ENCODE data around the gene THSD4.

THSD4 gene

DNA sequence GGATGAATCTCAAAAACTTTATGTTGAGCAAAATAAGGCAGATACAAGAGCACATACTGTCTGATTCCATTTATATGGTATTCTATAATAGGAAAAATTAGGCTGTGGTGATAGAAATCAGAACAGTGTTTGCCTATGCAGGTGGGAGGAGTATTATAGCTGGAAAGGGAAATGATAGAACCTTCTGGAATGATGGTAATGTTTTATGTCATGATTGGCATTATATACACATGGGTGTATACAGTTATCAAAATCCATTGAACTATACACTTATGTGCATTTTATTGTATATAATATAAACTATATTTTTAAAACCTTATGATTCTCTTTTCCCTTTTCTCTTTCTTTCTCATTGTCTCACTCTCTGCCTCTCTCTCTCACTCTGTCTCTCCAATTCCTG lies 156.1 kb downstream of the THSD4 start:
- DNase-seq = no peak

DNA sequence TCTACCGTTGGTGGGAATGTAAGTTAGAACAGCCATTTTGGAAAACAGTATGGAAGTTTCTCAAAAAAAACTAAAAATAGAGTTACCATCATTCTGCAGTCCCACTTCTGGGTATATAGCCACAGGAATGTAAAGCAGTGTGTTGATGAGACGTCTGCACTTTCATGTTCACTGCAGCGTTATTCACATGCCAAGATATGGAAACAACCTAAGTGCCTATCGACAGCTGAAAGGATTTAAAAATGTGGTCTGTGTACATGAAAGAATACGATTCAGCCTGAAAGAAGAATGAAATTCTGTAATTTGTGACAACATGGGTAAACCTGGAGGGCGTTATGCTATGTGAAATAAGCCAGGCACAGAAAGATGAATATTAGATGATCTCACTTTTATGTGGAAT lies 157.7 kb downstream of the THSD4 start:
- no peak for DNase-seq

DNA sequence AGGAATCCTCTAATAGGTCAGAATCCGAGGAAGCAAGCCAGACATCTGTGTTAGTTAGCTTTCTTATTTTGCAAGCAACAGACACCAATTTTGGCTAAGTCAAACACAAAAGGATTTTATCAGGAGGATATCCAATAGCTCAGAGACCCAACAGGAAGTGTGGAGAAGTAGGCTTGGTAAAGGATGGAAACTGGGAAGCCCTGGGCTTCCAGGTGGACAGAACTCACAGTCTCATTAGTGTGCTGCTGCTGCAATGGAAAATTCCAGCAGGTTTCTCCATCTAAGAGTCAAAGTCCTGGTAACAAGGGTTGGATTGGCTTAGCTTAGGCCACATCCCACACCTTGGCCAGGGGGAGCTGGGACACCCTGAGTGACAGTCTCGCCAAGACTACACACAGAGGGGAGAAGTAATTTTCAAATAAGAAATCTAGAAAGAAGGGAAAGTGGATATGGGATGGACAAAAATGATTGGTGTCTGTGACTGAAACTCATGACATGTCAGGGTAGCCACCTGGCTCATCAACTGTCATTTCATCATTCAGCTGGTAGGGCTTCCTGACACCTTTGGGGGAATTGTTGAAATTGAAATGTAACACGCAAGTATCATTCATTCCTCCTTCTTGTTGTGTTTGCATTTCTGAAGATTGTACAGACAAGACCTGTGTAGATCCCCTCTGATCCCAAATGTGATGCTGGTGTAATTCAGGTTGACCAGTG lies 158.6 kb downstream of the THSD4 start:
- DNase-seq = no peak

DNA sequence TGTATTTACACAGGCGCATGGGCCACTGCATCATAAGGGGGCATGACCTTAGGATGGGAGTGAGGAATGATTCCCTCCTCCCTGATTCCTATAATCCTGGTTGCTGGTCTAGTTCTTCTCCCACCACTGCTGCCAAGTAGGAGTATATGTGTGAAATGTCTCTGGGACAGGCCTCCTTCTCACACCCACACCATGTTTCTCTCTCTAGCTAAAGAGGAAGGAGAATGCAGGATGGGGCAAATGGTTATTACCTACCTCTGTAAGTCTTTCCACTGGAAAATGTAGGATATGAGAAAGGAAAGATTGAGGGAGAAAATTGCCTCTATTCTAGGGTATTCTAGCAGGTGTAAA lies 159.2 kb downstream of the THSD4 start:
- DNase-seq = no peak

DNA sequence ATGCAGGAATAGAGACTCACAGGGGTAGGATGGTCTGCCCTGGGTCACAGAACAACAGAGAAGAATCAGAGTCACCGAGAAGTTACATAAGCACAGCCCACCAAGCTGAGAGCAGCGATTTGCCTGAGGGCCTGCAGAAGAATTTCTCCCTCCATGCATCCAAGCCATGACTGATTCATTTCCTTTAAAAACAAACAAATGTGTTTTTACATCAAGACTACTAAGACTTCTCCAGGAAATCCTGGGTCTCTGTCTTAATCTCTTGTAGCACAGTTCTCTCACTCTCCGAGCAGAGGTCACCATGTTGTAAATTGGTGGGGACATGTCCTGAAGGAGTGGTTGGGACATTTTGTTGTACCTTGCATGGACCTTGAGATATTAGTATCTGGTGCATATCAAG lies 159.8 kb downstream of the THSD4 start:
- DNase-seq = no peak

DNA sequence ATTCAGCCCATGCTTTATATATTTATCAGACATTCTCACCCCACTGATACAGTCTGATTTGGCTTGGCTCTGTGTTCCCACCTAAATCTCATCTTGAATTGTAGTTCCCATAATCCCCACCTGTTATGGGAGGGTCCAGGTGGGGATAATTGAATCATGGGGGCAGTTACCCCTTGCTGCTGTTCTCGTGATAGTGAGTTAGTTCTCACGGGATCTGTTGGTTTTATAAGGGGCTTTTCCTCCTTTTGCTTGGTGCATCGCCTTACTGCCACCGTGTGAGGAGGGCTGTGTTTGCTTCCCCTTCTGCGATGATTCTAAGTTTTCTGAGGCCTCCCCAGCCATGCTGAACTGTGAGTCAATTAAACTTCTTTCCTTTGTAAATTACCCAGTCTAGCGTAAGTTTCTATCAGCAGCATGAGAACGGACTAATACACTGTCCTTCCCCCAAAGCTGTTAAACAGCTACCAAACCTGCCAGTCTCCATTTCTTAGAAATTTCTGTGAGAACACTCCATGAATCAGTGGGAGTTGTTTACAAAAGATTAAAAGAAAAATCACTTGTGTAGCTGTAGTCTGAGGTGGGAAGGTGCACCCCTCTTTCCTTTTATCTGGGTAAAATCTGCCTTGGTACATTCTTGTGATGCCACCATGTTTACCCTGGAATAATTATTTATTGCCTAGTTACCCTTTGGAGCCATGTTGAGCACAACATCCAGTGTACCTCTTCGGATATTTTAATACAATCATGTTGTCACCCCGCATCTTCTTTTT lies 160.5 kb downstream of the THSD4 start:
- DNase-seq = no peak

DNA sequence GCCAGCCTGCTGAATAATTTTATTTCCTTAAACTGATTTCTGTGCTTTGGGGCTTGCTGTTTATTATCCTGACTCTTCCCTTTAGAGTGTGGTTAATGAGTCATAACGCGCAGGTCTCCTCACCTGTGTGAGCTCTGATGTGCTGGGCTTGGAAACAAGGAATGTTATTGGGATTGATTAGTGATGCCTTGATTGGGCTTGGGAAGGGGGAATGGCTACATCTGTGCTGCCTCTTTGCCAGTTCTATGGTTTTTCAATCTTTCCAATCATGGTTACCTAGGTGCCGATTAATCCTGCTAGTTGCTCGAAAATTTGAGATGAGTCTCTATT lies 161.0 kb downstream of the THSD4 start:
- no peak for DNase-seq

DNA sequence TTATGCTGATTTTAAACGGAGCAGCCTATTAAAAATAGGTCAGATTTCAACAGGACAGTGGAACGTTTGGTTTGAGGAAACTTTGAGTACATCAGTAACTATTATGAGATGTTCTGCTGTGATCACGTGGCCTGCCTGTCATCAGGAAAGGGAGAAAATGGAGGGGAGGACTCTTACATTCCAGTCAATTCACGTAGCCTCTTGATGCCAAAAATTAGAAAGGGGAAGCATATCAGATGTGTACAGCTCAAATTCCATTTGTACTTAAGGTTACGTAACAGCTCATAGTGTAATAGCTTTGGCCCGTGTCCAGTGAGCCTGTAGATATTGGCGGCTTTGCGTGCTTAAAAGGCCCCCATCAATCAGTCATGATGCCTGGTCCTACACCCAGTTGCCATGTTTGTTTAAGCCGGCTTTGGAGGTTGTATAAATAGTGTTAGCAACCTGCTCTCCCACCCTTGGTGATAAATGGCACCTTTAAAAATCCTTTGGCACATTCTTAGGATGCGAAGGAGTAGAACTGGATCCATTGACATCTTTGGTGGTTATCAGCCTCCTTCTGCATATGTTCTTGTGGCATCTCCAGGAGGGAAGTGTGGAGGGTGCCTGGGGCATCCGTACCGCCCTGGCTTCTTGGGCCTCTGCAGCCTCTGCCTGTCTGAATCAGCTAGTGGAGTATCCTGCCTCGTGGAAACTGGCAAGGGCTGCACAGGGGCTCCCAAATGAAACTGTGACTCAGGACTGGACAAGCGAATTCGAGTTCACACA lies 163.9 kb downstream of the THSD4 start:
- DNase-seq = no peak

DNA sequence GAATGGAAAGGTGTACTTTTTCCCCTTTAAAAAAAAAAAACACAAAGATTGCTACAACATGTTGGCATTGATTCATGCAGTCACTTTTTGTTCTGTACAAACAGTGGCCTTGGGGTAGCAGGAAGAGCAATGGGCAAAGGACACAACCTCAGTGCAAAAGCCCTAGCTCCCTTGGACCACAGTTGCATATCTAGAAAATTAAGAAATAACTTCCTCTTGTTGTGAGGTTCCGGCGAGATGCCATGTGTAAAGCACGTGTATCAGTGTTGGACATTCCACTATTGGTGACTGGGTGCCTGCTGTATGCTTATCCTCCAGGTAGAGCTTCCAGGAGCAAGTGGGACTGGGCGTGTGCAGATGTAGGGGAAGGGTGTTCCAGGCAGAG lies 164.5 kb downstream of the THSD4 start:
- no peak for DNase-seq

DNA sequence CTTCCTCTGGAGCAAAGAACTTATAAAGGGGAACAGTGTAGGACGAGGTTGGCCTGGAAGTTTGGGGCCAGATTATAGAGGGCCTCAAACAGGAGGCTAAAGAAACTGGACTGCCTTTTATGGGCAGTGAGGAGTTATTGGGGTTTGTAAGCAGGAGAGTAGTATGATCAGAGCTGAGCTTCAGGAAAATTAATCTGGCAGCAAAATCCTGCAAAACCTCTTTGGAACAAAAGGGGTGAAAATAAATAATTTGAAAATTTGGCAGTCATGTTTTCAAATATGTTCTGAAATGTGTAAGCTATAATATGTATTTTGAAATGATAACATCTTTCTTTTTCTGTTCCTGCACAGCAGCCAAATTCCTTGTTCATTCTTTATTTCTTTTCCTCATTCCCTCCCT lies 164.9 kb downstream of the THSD4 start:
- no peak for DNase-seq

DNA sequence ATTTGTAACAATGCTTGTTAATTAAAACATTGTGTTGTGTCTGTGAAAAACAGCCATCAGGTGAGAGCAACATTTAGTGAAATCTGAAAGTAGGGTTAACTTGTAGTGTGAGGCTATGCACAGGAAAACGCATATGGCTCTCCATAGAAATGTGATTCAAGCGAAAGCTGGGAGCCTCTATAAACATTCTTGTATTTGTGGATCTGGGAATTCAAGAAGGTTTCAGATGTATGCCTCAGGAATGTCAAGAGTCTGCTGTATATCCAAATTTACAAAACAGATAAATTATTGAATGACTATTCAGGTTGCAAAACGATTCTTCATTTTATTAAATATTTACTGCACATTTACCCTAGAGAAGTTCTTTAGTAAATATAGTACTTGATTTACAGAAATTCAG lies 166.0 kb downstream of the THSD4 start:
- DNase-seq = no peak

DNA sequence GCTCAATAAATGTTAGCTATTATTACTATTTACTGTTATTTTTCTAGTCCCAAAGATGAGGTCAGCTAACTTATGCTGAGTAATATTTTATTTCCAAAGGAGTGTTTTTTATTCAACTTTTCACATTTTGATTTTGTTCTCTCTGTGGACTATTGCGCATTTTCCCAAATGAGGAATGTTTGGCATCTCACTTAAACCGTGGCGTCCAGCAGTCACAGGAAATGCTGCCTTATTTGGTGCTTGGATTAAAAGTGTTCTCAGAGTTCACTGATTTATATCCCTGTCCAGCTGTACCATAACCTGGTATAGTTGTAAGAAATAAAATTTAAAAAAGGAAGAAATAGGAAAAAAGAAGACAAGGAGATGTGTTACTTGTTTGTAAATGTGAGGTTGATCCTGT lies 166.8 kb downstream of the THSD4 start:
- no peak for DNase-seq

DNA sequence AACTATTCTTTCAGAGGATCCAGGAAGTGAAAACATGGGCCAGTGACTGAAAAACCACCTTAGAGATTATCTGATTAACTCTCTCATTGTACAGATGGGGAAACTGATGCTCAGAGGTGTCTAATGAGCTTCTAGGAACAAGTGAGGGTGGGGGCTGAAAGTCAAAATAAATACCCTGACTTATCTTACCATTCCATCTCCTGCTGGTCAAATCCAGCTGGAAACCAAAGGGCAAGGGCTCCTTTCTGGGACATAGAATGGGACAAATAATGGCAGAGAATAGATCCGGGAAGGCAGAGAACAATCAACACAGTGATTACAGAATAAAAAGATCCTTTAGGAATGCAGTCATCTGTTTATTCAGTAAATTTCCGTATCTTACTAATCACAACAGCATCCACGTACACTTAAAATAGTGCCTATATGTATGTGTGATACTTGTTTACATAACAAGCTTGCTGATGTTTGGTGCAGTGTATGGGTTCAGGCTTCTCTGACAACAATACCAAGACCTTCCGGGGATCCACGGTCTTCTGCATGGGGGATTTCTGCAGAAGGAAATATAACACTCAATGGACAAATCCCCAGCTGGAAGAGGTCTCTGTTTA lies 173.2 kb downstream of the THSD4 start:
- no peak for DNase-seq

DNA sequence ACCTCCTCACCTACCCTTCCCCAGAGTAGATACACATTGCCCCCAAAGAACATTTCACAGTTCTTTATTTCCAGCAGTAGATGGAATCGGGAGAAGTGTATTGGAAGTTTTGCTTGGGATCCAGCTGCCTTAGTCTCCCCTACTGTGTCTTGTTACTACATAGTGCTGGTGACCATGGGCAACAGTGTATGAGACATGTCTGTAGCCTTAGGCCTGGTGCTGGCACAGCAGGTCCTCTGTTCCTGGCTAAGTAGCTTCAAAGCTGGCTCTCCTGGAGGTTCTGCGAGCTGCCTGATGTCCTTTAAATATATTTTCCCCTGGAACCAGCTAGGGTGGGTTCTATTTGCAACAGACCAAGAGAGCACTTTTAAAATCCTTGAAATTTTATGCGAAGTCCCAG lies 174.7 kb downstream of the THSD4 start:
- DNase-seq = no peak

DNA sequence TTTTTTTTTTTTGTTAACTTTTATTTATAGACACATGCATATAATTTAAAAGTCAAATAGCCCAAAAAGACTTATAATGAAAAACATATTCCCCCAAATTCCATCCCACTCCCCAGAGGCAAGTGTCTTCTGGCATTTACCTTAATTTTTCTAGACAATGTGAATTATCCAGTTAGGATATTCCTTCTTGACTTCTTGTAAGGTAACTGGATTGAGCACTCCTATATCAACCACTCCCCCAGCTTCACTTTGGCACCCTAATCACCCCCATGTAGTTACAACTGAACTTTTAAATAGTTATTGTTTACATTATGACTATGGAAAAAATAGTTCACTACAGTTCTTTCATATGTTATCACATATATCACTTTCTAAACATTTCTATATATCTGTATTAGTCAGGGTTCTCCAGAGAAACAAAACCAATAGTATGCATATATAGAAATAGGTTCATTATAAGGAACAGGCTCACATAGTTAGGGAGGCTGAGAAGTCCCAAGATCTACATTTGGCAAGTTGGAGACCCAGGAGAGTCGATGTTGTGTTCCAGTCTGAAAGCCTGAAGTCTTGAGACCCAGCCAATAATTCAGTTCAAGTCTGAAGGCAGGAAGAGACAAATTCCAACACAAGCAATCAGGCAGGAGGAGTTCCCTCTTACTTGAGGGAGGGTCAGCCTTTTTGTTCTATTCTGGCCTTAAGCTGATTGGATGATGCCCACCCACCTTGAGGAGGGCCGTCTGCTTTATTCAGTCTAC lies 175.8 kb downstream of the THSD4 start:
- DNase-seq = no peak

DNA sequence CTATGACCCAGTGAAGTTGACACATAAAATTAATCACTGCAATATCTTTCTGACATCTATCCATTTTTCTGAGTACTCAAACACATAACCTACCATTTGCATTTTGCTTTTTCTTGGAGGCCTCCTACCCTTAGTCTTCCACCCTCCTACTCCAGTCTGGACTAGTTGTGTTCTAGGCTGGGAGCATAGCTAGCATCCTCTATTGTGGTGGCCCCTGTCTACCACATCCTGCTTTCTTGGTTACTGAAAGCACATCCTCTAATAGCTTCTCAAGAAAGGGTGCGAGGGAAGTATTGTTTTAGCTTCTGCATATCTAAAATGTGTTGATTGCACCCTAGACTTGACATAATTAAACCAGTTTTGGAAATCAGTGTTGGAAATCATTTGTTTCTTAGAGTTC lies 176.5 kb downstream of the THSD4 start:
- DNase-seq = peak in 3 of 6 experiments; percentile 3 to 40 (median 40)

DNA sequence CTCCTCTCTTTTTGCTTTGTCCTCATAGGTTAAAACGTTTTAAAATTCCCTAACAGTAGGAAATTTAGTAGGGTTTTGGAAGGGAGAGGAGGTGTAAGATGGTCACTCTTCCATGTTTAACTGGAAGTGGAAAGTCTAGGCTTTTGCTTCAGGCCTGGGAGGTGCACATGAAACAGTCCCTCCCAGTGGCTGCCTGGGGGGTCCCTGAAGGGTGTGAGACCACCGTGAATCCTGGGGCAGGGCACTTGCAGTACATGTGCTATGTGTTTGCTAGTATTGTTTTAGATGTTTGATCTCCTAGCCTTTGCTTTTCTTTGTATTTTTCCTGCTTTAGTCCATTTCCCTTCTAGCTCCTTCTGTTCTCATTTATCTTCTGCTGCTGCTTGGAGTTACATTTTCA lies 178.5 kb downstream of the THSD4 start:
- no peak for DNase-seq

DNA sequence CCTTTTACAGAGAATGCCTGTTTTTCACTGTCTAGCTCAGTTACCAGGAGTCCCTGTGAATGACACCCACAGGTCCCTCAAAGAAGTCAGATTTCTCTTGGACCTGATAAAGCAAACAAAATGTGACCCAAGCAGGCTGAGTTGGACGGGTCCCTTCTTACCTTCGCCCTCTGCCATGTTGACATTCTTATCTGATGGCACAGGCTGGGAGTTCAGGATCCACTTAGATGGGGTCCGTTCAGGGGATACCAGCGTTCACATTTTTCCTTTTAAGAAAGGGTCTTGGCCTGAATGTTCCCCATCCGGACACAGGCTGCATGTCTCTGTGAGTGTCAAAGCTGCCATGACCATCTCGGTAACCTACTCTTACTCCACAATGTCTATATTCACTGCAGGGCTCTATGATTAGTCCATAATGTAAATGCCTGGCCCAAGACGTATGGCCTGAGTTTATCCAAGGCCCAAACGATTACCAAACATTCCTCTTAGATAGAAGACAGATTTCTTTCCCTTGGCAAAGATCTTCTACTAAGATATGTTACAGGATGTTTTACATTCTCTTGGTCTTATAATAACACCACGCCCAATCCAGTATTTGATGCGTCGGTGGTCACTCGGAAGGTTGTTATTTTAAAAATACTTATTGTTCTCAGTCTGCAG lies 179.1 kb downstream of the THSD4 start:
- DNase-seq = no peak

DNA sequence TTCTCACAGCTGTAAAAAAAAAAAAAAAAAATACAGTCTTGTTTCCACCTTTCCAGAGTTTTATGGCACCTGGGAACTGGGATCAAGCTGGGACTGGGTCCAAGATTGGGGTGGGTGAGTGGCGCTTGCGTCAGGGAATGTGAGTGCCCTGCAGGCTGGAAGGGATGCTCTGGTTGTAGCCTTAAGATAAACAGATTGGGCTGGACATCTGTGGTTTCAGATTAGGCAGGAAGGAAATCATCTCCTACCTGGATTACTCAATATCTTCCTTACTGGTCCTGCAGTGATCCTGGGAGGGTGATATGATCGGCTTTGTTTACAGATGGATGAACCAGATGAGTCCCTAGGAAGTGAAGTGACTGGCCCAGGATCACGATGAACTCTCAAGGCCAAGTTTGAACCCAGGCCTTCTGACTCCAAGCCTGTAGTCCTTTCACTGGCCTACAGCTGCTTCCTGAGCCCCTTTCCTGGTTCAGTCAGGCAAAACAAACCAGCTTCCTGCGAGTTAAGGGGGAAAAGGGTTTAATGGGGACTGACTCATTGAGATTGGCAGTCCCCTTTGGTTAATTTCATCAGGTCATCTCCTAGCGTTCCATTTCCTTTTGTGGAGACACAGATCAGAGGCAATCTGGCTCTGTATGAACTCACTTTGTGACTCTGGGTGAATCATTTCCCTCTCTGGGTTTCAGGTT lies 179.8 kb downstream of the THSD4 start:
- DNase-seq = no peak

DNA sequence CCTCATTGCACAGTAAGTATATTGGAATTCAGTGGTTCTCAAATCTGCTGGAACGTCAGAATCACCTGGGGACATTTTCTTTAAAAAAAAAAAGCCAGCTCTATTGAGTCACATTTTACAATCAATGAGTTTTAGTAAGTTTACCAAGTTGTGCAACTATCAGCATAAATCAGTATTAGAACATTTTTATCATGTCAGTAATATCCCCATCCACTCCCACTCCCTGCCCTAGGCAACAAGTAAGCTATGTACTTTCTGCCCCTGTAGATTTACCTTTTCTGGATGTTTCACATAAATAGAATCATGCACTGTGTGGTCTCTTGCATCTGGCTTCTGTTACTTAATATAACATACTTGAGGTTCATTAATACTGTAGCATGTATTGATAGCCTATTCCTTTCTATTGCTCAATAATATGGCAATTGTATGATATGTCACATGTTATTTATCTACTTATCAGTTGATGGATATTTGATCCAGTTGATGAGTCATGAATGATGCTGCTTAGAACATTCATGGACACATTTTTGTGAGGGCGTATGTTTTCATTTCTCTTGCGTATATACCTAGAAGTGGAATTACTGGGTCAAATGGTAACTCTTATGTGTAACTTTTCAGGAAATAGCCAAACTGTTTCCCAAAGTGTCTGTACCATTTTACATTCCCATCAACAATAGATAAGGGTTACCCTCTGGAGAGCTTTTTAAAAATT lies 180.5 kb downstream of the THSD4 start:
- DNase-seq = no peak

DNA sequence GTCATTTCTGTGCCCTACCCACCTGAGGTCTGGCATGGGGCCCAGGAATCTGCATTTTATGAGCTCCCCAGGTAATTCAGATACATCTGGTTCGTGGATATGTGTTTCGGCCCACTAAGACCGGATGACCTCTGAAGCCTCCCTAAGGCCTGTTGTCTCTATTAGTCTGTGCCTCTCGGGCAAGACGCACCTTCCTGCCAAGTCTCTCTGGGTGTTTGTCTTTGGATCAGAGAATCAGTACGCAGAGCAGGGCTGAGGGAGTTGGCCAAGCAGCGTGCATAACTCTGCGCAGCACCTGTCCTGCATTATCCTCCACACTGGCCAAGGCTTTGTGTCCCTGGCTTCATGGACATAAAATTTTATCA lies 181.0 kb downstream of the THSD4 start:
- DNase-seq = no peak
